ENCODE measurements around the gene GPR50. TPM values are rescaled to one million over a fixed set of nuclear protein-coding genes. Genes with fewer than 3 reads are reported as not detected.

Gene GPR50
- polyA plus RNA-seq, 4 donors = not detected

Other genes starting within 250 kb of the GPR50 start
- gene HMGB3, start 193.2 kb upstream of the GPR50 start, polyA plus RNA-seq = 10 to 100 TPM; 14.1 to 53.7 (median 30.6) TPM
- gene VMA21, start 220.6 kb downstream of the GPR50 start, polyA plus RNA-seq = 10 to 100 TPM in 1 of 4 donors, 1 to 10 TPM in 3; 2.7 to 18.4 (median 5.8) TPM

Data from small intestine (tissue), 4 donors.